IMR-90 (cell line): Measurements from ENCODE around the gene CDNF. TPM values are rescaled to one million over a fixed set of nuclear protein-coding genes. Genes with fewer than 3 reads are reported as not detected.

ENCODE experiments used
- ATAC-seq: fragments of 200-7000 bp; cut with Tn5 transposase; 2 replicates; pipeline ENCODE4 v1.9.1; 2020; ENCODE audit warnings: low read depth, mild to moderate bottlenecking, moderate library complexity
- BruUV-seq: library from RNA; stranded (reverse); fragments of 400-500 nt; replicated peaks from 2 replicates; lab custom pipeline; 2021; lab: Mats Ljungman, UMichigan
- CTCF ChIA-PET: fragments of 300-600 bp; formaldehyde crosslinking; extraction: SDS; loops from one replicate; lab custom pipeline; 2021; ENCODE audit warnings: antibody characterized with exemption; lab: Yijun Ruan, JAX
- POLR2A ChIA-PET: fragments of 300-600 bp; sonication (Branson Sonifier 250); formaldehyde crosslinking; loops from one replicate; lab custom pipeline; 2022; ENCODE audit warnings: antibody characterized with exemption; ENCODE audit not compliant: unreplicated experiment; lab: Charles Lee
- DNase-seq: peaks from one replicate; pipeline ENCODE4 v3.0.0; 2013
- H2AFZ ChIP-seq: replicated peaks from 2 replicates; pipeline ENCODE3; 2013; ENCODE audit warnings: low read length, mild to moderate bottlenecking; ENCODE audit not compliant: poor library complexity
- H2AK5ac ChIP-seq: 2 replicates; pipeline ENCODE4 v1.6.1; 2013; ENCODE audit warnings: low read depth, low read length, inconsistent platforms
- H2AK9ac ChIP-seq: replicated peaks from 2 replicates; pipeline ENCODE3; 2013; ENCODE audit warnings: mild to moderate bottlenecking, low read depth, low read length, moderate library complexity; ENCODE audit not compliant: poor library complexity
- H2BK120ac ChIP-seq: 2 replicates; pipeline ENCODE4 v1.6.1; 2013; ENCODE audit warnings: low read depth, low read length, inconsistent platforms
- H2BK15ac ChIP-seq: 3 replicates; pipeline ENCODE4 v1.6.1; 2013; ENCODE audit warnings: low read depth, low read length, inconsistent platforms
- H2BK20ac ChIP-seq: 2 replicates; pipeline ENCODE4 v1.6.1; 2013; ENCODE audit warnings: low read depth, mild to moderate bottlenecking, inconsistent platforms, low read length, moderate library complexity
- H2BK5ac ChIP-seq: 2 replicates; pipeline ENCODE4 v1.6.1; 2013; ENCODE audit warnings: mild to moderate bottlenecking, low read depth, low read length, inconsistent platforms; ENCODE audit not compliant: poor library complexity, severe bottlenecking
- H3K14ac ChIP-seq: replicated peaks from 2 replicates; pipeline ENCODE4 v1.6.1; 2013; ENCODE audit warnings: low read depth, low read length, inconsistent platforms
- H3K18ac ChIP-seq: 2 replicates; pipeline ENCODE4 v1.6.1; 2013; ENCODE audit warnings: low read depth, low read length, control low read depth
- H3K23ac ChIP-seq: 2 replicates; pipeline ENCODE4 v1.6.1; 2013; ENCODE audit warnings: low read depth, low read length, inconsistent platforms
- H3K27ac ChIP-seq: 2 replicates; pipeline ENCODE4 v1.5.1; 2013; ENCODE audit warnings: mild to moderate bottlenecking, control low read depth, low read length; ENCODE audit not compliant: insufficient read depth
- H3K27me3 ChIP-seq: 2 replicates; pipeline ENCODE4 v1.6.1; 2013; ENCODE audit warnings: low read length; ENCODE audit not compliant: control insufficient read depth, insufficient read depth
- H3K36me3 ChIP-seq: 2 replicates; pipeline ENCODE4 v1.6.1; 2013; ENCODE audit warnings: low read length, mixed read lengths; ENCODE audit not compliant: control insufficient read depth, insufficient read depth
- H3K4ac ChIP-seq: 2 replicates; pipeline ENCODE4 v1.6.1; 2013; ENCODE audit warnings: low read depth, low read length, inconsistent platforms
- H3K4me1 ChIP-seq: 2 replicates; pipeline ENCODE4 v1.6.1; 2013; ENCODE audit warnings: low read length, mixed read lengths; ENCODE audit not compliant: control insufficient read depth, insufficient read depth
- H3K4me2 ChIP-seq: 2 replicates; pipeline ENCODE4 v1.6.1; 2013; ENCODE audit warnings: low read depth, mild to moderate bottlenecking, control low read depth, low read length, moderate library complexity
- H3K4me3 ChIP-seq: 2 replicates; pipeline ENCODE4 v1.5.1; 2013; ENCODE audit warnings: low read depth, mild to moderate bottlenecking, control low read depth, low read length, moderate library complexity; ENCODE audit not compliant: insufficient read depth
- H3K56ac ChIP-seq: 2 replicates; pipeline ENCODE4 v1.6.1; 2013; ENCODE audit warnings: low read length, inconsistent platforms; ENCODE audit not compliant: insufficient read depth; ENCODE audit errors: extremely low read depth
- H3K79me1 ChIP-seq, 2 experiments: 2 replicates each; pipeline ENCODE4 v1.6.1; 2013; ENCODE audit warnings: low read length in 2 of 2, inconsistent platforms in 1 of 2, low read depth in 1 of 2
- H3K9ac ChIP-seq: 2 replicates; pipeline ENCODE4 v1.6.1; 2013; ENCODE audit warnings: low read depth, low read length, control low read depth
- H3K9me1 ChIP-seq: 2 replicates; pipeline ENCODE4 v1.6.1; 2013; ENCODE audit warnings: low read length, inconsistent platforms; ENCODE audit not compliant: insufficient read depth
- H3K9me3 ChIP-seq: 2 replicates; pipeline ENCODE4 v1.6.1; 2013; ENCODE audit warnings: low read length; ENCODE audit not compliant: control insufficient read depth, insufficient read depth
- H4K20me1 ChIP-seq: 2 replicates; pipeline ENCODE4 v1.6.1; 2013; ENCODE audit warnings: low read length, inconsistent platforms; ENCODE audit not compliant: insufficient read depth
- H4K5ac ChIP-seq: 2 replicates; pipeline ENCODE4 v1.6.1; 2013; ENCODE audit warnings: mild to moderate bottlenecking, low read depth, low read length, control low read depth
- H4K8ac ChIP-seq, 2 experiments: 2 replicates each; pipeline ENCODE4 v1.6.1; 2013; ENCODE audit warnings: low read depth in 2 of 2, low read length in 2 of 2, control low read depth in 1 of 2, inconsistent platforms in 1 of 2
- H4K91ac ChIP-seq: 2 replicates; pipeline ENCODE4 v1.6.1; 2013; ENCODE audit warnings: low read depth, low read length, inconsistent platforms; ENCODE audit not compliant: insufficient read depth
- BHLHE40 ChIP-seq: fragments of 150-350 bp; IDR thresholded peaks from 2 replicates; pipeline ENCODE4 v1.6.1; 2016; ENCODE audit warnings: mild to moderate bottlenecking, low read depth, low read length
- CEBPB ChIP-seq: IDR thresholded peaks from 2 replicates; pipeline ENCODE4 v1.6.1; 2012; ENCODE audit warnings: low read depth, low read length, improper control_type of control experiment
- CHD1 ChIP-seq: IDR thresholded peaks from 2 replicates; pipeline ENCODE4 v1.6.1; 2012; ENCODE audit warnings: low read depth, low read length, improper control_type of control experiment
- FOS ChIP-seq: fragments of 150-350 bp; IDR thresholded peaks from 2 replicates; pipeline ENCODE4 v1.6.1; 2016; ENCODE audit warnings: low read depth, low read length
- MAFK ChIP-seq: IDR thresholded peaks from 2 replicates; pipeline ENCODE4 v1.6.1; 2012; ENCODE audit warnings: low read depth, low read length, improper control_type of control experiment
- MAZ ChIP-seq: IDR thresholded peaks from 2 replicates; pipeline ENCODE4 v1.6.1; 2012; ENCODE audit warnings: low read depth, mild to moderate bottlenecking, low read length, improper control_type of control experiment, moderate library complexity, borderline replicate concordance
- MXI1 ChIP-seq: IDR thresholded peaks from 2 replicates; pipeline ENCODE4 v1.6.1; 2012; ENCODE audit warnings: low read depth, mild to moderate bottlenecking, low read length, moderate library complexity, borderline replicate concordance
- NFE2L2 ChIP-seq: fragments of 150-350 bp; IDR thresholded peaks from 2 replicates; pipeline ENCODE4 v1.6.1; 2016; ENCODE audit warnings: low read depth, mild to moderate bottlenecking, low read length
- POLR2A ChIP-seq: IDR thresholded peaks from 2 replicates; pipeline ENCODE4 v1.6.1; 2012; ENCODE audit warnings: mild to moderate bottlenecking, low read depth, low read length
- RAD21 ChIP-seq: IDR thresholded peaks from 2 replicates; pipeline ENCODE4 v1.6.1; 2012; ENCODE audit warnings: low read length, improper control_type of control experiment
- RCOR1 ChIP-seq: IDR thresholded peaks from 2 replicates; pipeline ENCODE4 v1.6.1; 2012; ENCODE audit warnings: mild to moderate bottlenecking, low read length, improper control_type of control experiment; ENCODE audit not compliant: insufficient replicate concordance
- RFX5 ChIP-seq: IDR thresholded peaks from 2 replicates; pipeline ENCODE4 v1.8.0; 2012; ENCODE audit warnings: low read depth, mild to moderate bottlenecking, low read length, moderate library complexity
- SMC3 ChIP-seq: fragments of 150-350 bp; IDR thresholded peaks from 2 replicates; pipeline ENCODE4 v1.6.1; 2016; ENCODE audit warnings: low read depth, mild to moderate bottlenecking, antibody characterized with exemption, low read length, moderate library complexity
- WGBS, 2 experiments: methylation state at CpG; one replicate each; pipeline versions ENCODE4 v1.1.5 to v1.1.7; 2013; ENCODE audit warnings: missing lambda C conversion rate in 2 of 2; ENCODE audit not compliant: insufficient read length in 1 of 2; ENCODE audit errors: extremely low coverage in 2 of 2; 5-methylcytosine and 5-hydroxymethylcytosine counted together
- dilution Hi-C: fragments of 300-500 bp; cut with HindIII; formaldehyde crosslinking; loops from one replicate; pipeline ENCODE4 v1.14.3; 2018; ENCODE audit warnings: low sequenced_read_pairs; ENCODE audit not compliant: unreplicated experiment
- in situ Hi-C: fragments of 300-500 bp; cut with MboI; formaldehyde crosslinking; loops from 3 replicates; pipeline ENCODE4 v1.14.3; 2019; ENCODE audit warnings: low sequenced_read_pairs, inconsistent platforms, mixed read lengths
- intact Hi-C: fragments of 100-400 bp; cut with micrococcal nuclease; formaldehyde crosslinking; loops from 2 replicates; pipeline ENCODE4 v1.10.0; 2022
- polyA plus RNA-seq, 3 experiments: library from polyadenylated mRNA; depleted of rRNA; stranded (reverse); fragments of >200 nt; gene quantifications; 2 replicates each; pipeline ENCODE4 v1.2.3, GENCODE V29; 2012; ENCODE audit warnings: low replicate concordance in 1 of 3
- total RNA-seq: library from RNA; depleted of rRNA; stranded (reverse); fragments of >200 nt; gene quantifications from 2 replicates; pipeline ENCODE4 v1.2.3, GENCODE V29; 2012
- TF ChIP-seq, protein P1 (sequence below): conservative IDR thresholded peaks from 2 replicates; pipeline ENCODE4 v1.5.1; 2012; ENCODE audit warnings: mild to moderate bottlenecking, low read depth, low read length, improper control_type of control experiment
- TF ChIP-seq, protein P2 (sequence below): fragments of 150-350 bp; IDR thresholded peaks from 2 replicates; pipeline ENCODE4 v1.6.1; 2017; ENCODE audit warnings: mild to moderate bottlenecking, antibody characterized with exemption, low read length, low read depth
- TF ChIP-seq, protein P3 (sequence below): fragments of 150-350 bp; IDR thresholded peaks from 2 replicates; pipeline ENCODE4 v1.6.1; 2016; ENCODE audit warnings: low read depth, mild to moderate bottlenecking, low read length, moderate library complexity, borderline replicate concordance

The CDNF gene
- total and polyA plus RNA-seq, 2 of the 4 experiments (the other 2 are of a cell fraction) = 0.72 to 1.3 TPM

DNA sequence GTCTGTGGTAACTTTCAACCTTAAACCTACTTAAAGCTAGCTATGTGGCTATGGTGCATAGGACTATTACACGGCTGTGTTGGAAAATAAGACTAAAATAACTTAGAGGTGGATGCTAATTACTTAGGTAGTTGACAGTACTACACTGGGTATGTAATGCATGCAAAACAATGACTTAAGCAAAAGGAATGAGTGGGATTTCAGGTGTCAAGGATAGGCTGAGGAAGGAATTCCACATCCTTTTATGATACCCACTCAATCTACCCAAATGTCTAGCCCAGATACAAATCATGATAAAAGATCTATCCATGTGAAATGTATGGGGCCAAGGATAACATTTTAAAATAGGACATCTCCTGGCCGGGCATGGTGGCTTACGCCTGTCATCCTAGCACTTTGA lies 13.9 kb downstream of the CDNF start:
- no peak overlapping the region for H4K5ac ChIP-seq
- in situ Hi-C loops = loop anchor here (5.0 to 25.0 kb wide), 3 partner anchors 229 to 637 kb away; no protein-coding TSS in a partner anchor
- H3K4ac ChIP-seq = no peak overlapping the region
- no peak overlapping the region for H3K27ac ChIP-seq
- H2BK120ac ChIP-seq = no peak overlapping the region
- no peak overlapping the region for H2BK5ac ChIP-seq
- H4K20me1 ChIP-seq = no peaks in the 10 kb centered on the region
- H2BK15ac ChIP-seq = no peak overlapping the region
- no TSS peak for BruUV-seq
- no peak overlapping the region for H4K8ac ChIP-seq
- intact Hi-C loops = loop anchor here (1.0 to 10.0 kb wide), 5 partner anchors 167 to 629 kb away; no protein-coding TSS in a partner anchor
- no peak overlapping the region for H2AK5ac ChIP-seq
- no peak for DNase-seq
- no peak overlapping the region for H3K18ac ChIP-seq
- H3K9me3 ChIP-seq = no peaks in the 10 kb centered on the region
- no peak overlapping the region for H2AFZ ChIP-seq
- no peak overlapping the region for H4K91ac ChIP-seq
- 0 out of 2 replicates have a peak overlapping the region, but pooled peaks have one; percentile 33 for H2BK20ac ChIP-seq
- H3K56ac ChIP-seq = no peak overlapping the region
- H3K4me1 ChIP-seq = peaks cover 3% of the 10 kb centered on the region
- H3K4me3 ChIP-seq = no peak overlapping the region
- POLR2A ChIA-PET = no interaction called here
- H3K27me3 ChIP-seq = peaks cover 2% of the 10 kb centered on the region
- H3K79me1 ChIP-seq = peaks cover 0 to 4% of the 10 kb centered on the region in 2 experiments; a peak in 1 of 4 replicates
- ATAC-seq = no peak
- CTCF ChIA-PET = interaction anchor here (0.7 to 1.4 kb wide), 4 partner anchors 140 to 749 kb away, joined by 3 to 6 read pairs (median 5); no protein-coding TSS in a partner anchor
- dilution Hi-C loops = no loop called here
- H3K9ac ChIP-seq = no peak overlapping the region
- H3K4me2 ChIP-seq = no peak overlapping the region
- WGBS, 2 experiments = 100% methylated on average over 1 of the region's 3 CpGs; no CpG with 5 or more reads in 1 of the 2 experiments
- H3K9me1 ChIP-seq = peaks cover 4% of the 10 kb centered on the region; the same call in 1 of the 2 replicates
- H3K23ac ChIP-seq = no peak overlapping the region
- no peak overlapping the region for H3K14ac ChIP-seq
- H2AK9ac ChIP-seq = no peak overlapping the region
- TF ChIP-seq, protein P1, sequence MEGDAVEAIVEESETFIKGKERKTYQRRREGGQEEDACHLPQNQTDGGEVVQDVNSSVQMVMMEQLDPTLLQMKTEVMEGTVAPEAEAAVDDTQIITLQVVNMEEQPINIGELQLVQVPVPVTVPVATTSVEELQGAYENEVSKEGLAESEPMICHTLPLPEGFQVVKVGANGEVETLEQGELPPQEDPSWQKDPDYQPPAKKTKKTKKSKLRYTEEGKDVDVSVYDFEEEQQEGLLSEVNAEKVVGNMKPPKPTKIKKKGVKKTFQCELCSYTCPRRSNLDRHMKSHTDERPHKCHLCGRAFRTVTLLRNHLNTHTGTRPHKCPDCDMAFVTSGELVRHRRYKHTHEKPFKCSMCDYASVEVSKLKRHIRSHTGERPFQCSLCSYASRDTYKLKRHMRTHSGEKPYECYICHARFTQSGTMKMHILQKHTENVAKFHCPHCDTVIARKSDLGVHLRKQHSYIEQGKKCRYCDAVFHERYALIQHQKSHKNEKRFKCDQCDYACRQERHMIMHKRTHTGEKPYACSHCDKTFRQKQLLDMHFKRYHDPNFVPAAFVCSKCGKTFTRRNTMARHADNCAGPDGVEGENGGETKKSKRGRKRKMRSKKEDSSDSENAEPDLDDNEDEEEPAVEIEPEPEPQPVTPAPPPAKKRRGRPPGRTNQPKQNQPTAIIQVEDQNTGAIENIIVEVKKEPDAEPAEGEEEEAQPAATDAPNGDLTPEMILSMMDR = no peak
- TF ChIP-seq MXI1 (no peak), RFX5 (no peak), CHD1 (no peak), MAFK (no peak), RAD21 (no peak), POLR2A (no peak), FOS (no peak), BHLHE40 (no peak), RCOR1 (no peak), SMC3 (no peak), NFE2L2 (no peak), CEBPB (no peak), MAZ (no peak)
- TF ChIP-seq, protein P2, sequence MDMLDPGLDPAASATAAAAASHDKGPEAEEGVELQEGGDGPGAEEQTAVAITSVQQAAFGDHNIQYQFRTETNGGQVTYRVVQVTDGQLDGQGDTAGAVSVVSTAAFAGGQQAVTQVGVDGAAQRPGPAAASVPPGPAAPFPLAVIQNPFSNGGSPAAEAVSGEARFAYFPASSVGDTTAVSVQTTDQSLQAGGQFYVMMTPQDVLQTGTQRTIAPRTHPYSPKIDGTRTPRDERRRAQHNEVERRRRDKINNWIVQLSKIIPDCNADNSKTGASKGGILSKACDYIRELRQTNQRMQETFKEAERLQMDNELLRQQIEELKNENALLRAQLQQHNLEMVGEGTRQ = no peak
- TF ChIP-seq, protein P3, sequence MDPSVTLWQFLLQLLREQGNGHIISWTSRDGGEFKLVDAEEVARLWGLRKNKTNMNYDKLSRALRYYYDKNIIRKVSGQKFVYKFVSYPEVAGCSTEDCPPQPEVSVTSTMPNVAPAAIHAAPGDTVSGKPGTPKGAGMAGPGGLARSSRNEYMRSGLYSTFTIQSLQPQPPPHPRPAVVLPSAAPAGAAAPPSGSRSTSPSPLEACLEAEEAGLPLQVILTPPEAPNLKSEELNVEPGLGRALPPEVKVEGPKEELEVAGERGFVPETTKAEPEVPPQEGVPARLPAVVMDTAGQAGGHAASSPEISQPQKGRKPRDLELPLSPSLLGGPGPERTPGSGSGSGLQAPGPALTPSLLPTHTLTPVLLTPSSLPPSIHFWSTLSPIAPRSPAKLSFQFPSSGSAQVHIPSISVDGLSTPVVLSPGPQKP = no peak
- H3K36me3 ChIP-seq = no peaks in the 10 kb centered on the region
